ENCODE results near the gene RAD51B. TPM values are rescaled to one million over a fixed set of nuclear protein-coding genes. Genes with fewer than 3 reads are reported as not detected.

RAD51B gene
- total RNA-seq, 1 experiment from 2014 or later, result 23.3 TPM

GRCh38 chr14:67875175-67876006, 55.8 kb downstream of the RAD51B start:
- Histone ChIP-seq H3K9me3 (ENCODE audit: low read depth, low read length, poor library complexity, severe bottlenecking) (no peaks in the 10 kb centered on the region), H3K4me3 (ENCODE audit: low read depth, low read length, poor library complexity, severe bottlenecking) (no peak overlapping the region), H3K36me3 (ENCODE audit: insufficient read depth, low read length, poor library complexity, severe bottlenecking) (no peaks in the 10 kb centered on the region), H3K27me3 (replicated peaks; ENCODE audit: insufficient read depth, low read depth, low read length, poor library complexity) (no peaks in the 10 kb centered on the region), H3K27ac (ENCODE audit: low read depth, low read length, poor library complexity, severe bottlenecking) (no peak overlapping the region), H3K4me1 (ENCODE audit: insufficient read depth, low read length, poor library complexity, severe bottlenecking) (no peaks in the 10 kb centered on the region)
- no peak for DNase-seq (ENCODE audit: low spot score)
- ChIA-PET POLR2A (ENCODE audit: low non-redundant PET) (no interaction called here), CTCF (no interaction called here)
- no TSS peak for BruUV-seq (replicated peaks)
- intact Hi-C loops (cut with micrococcal nuclease; ENCODE audit: unreplicated experiment), result no loop called here
- TF ChIP-seq EZH2 (IDR thresholded peaks at IDR 0.05; ENCODE audit: borderline replicate concordance, low read depth, low read length, poor library complexity, severe bottlenecking) (no peak), CTCF (conservative IDR thresholded peaks at IDR 0.05; ENCODE audit: low read depth, low read length) (no peak)

GRCh38 chr14:67879026-67879425, 59.4 kb downstream of the RAD51B start:
- POLR2A ChIA-PET (ENCODE audit: low non-redundant PET), result no interaction called here
- intact Hi-C loops (cut with micrococcal nuclease; ENCODE audit: unreplicated experiment), result no loop called here

GRCh38 chr14:67881225-67881624, 61.6 kb downstream of the RAD51B start:
- H3K4me3 ChIP-seq (ENCODE audit: low read depth, low read length, poor library complexity, severe bottlenecking), result no peak overlapping the region
- no TSS peak for BruUV-seq (replicated peaks)
- intact Hi-C loops (cut with micrococcal nuclease; ENCODE audit: unreplicated experiment), result no loop called here
- ChIA-PET CTCF (no interaction called here), POLR2A (ENCODE audit: low non-redundant PET) (interaction anchor here (0.5 kb wide), 1 partner anchor 25 kb away, joined by 3 read pairs; no protein-coding TSS in a partner anchor)
- no peak for TF ChIP-seq CTCF (conservative IDR thresholded peaks at IDR 0.05; ENCODE audit: low read depth, low read length)
- TF ChIP-seq EZH2 (IDR thresholded peaks at IDR 0.05; ENCODE audit: borderline replicate concordance, low read depth, low read length, poor library complexity, severe bottlenecking), result no peak
- no peak for DNase-seq (ENCODE audit: low spot score)
- peaks cover 11% of the 10 kb centered on the region for H3K4me1 ChIP-seq (ENCODE audit: insufficient read depth, low read length, poor library complexity, severe bottlenecking)
- H3K27ac ChIP-seq (ENCODE audit: low read depth, low read length, poor library complexity, severe bottlenecking), result no peak overlapping the region
- no peaks in the 10 kb centered on the region for H3K36me3 ChIP-seq (ENCODE audit: insufficient read depth, low read length, poor library complexity, severe bottlenecking)
- H3K27me3 ChIP-seq (replicated peaks; ENCODE audit: insufficient read depth, low read depth, low read length, poor library complexity), result no peaks in the 10 kb centered on the region
- no peaks in the 10 kb centered on the region for H3K9me3 ChIP-seq (ENCODE audit: low read depth, low read length, poor library complexity, severe bottlenecking)

More at GRCh38 chr14:67879026-67879425, 59.4 kb downstream of the RAD51B start:
- Histone ChIP-seq H3K9me3 (ENCODE audit: low read depth, low read length, poor library complexity, severe bottlenecking) (no peaks in the 10 kb centered on the region), H3K36me3 (ENCODE audit: insufficient read depth, low read length, poor library complexity, severe bottlenecking) (no peaks in the 10 kb centered on the region), H3K27me3 (replicated peaks; ENCODE audit: insufficient read depth, low read depth, low read length, poor library complexity) (no peaks in the 10 kb centered on the region), H3K27ac (ENCODE audit: low read depth, low read length, poor library complexity, severe bottlenecking) (no peak overlapping the region), H3K4me1 (ENCODE audit: insufficient read depth, low read length, poor library complexity, severe bottlenecking) (peaks cover under 1% of the 10 kb centered on the region), H3K4me3 (ENCODE audit: low read depth, low read length, poor library complexity, severe bottlenecking) (no peak overlapping the region)
- CTCF ChIA-PET, result no interaction called here
- no peak for DNase-seq (ENCODE audit: low spot score)
- TF ChIP-seq CTCF (conservative IDR thresholded peaks at IDR 0.05; ENCODE audit: low read depth, low read length) (no peak), EZH2 (IDR thresholded peaks at IDR 0.05; ENCODE audit: borderline replicate concordance, low read depth, low read length, poor library complexity, severe bottlenecking) (no peak)
- BruUV-seq (replicated peaks), result no TSS peak

All from A673 (cell line).